ENCODE data around the gene TAL2. TPM values are rescaled to one million over a fixed set of nuclear protein-coding genes. Genes with fewer than 3 reads are reported as not detected.

The TAL2 gene
- polyA plus RNA-seq, 1 of the 3 experiments (the other 2 are of a cell fraction): 0.15 TPM

GRCh38 chr9:105639936-105640335 lies 22.3 kb upstream of the TAL2 start (continued):
- no peak for TF ChIP-seq CHD2 (IDR thresholded peaks at IDR 0.05; ENCODE audit: low read length, partially characterized antibody)

GRCh38 chr9:105643795-105644194 lies 18.5 kb upstream of the TAL2 start:
- CTCF ChIA-PET: no interaction called here

More at GRCh38 chr9:105643795-105644194, 18.5 kb upstream of the TAL2 start:
- Histone ChIP-seq H3F3A (replicated peaks; ENCODE audit: insufficient read depth) (no peaks in the 10 kb centered on the region), H3K4me3 (ENCODE audit: low read depth in 2 of 2, low read length in 1 of 2) (no peak overlapping the region), H3K9me3 (0 out of 2 replicates have a peak, but pooled peaks cover 6% of the 10 kb centered on the region), H3K36me3 (replicated peaks in 1 of 2; ENCODE audit: control insufficient read depth in 1 of 2, insufficient read depth in 2 of 2, low read length in 1 of 2) (peaks cover 3 to 17% of the 10 kb centered on the region in 2 experiments), H3K4me2 (no peak overlapping the region), H3K27me3 (ENCODE audit: insufficient read depth) (no peaks in the 10 kb centered on the region), H2AFZ (ENCODE audit: low read depth) (no peak overlapping the region), H3K27ac (ENCODE audit: low read depth in 2 of 2, low read length in 1 of 2) (no peak overlapping the region), H3K9ac (no peak overlapping the region), H3K79me2 (ENCODE audit: insufficient read depth) (no peaks in the 10 kb centered on the region), H3K4me1 (ENCODE audit: control insufficient read depth in 1 of 2, insufficient read depth in 2 of 2, low read depth in 1 of 2, low read length in 1 of 2) (no peaks in the 10 kb centered on the region; a peak in 1 of 4 replicates), H4K20me1 (ENCODE audit: insufficient read depth) (no peaks in the 10 kb centered on the region), H3K9me2 (no peaks in the 10 kb centered on the region)
- no peak for DNase-seq
- no peak for TF ChIP-seq MEF2A (IDR thresholded peaks at IDR 0.05; ENCODE audit: borderline replicate concordance, low read depth)
- TF ChIP-seq RFX5 (IDR thresholded peaks at IDR 0.05; ENCODE audit: low read length): no peak
- TF ChIP-seq REST (IDR thresholded peaks at IDR 0.05; ENCODE audit: low read depth, low read length): no peak
- no peak for TF ChIP-seq GABPA (IDR thresholded peaks at IDR 0.05; ENCODE audit: low read depth)
- TF ChIP-seq FOXJ3 (CRISPR knock-in tag; IDR thresholded peaks at IDR 0.05): no peak
- no peak for TF ChIP-seq POLR2AphosphoS5 (IDR thresholded peaks at IDR 0.05; ENCODE audit: low read depth, low read length)
- TF ChIP-seq TAF1 (IDR thresholded peaks at IDR 0.05; ENCODE audit: borderline replicate concordance, low read depth, low read length): no peak
- TF ChIP-seq ELF1 (IDR thresholded peaks at IDR 0.05): no peak
- no peak for TF ChIP-seq ZBTB33 (IDR thresholded peaks at IDR 0.05; ENCODE audit: borderline replicate concordance, low read depth)
- no peak for TF ChIP-seq FOXM1 (IDR thresholded peaks at IDR 0.05; ENCODE audit: low read depth)
- TF ChIP-seq USF2 (IDR thresholded peaks at IDR 0.05; ENCODE audit: borderline replicate concordance, low read depth, low read length): no peak
- TF ChIP-seq USF1 (IDR thresholded peaks at IDR 0.05; ENCODE audit: borderline replicate concordance, low read depth): no peak
- TF ChIP-seq EZH2phosphoT487 (IDR thresholded peaks at IDR 0.05; ENCODE audit: borderline replicate concordance, low read depth): no peak
- TF ChIP-seq MAX (IDR thresholded peaks at IDR 0.05; ENCODE audit: low read depth): no peak
- TF ChIP-seq TEAD4 (IDR thresholded peaks at IDR 0.05; ENCODE audit: borderline replicate concordance, insufficient read depth): no peak
- no peak for TF ChIP-seq IRF3 (IDR thresholded peaks at IDR 0.05; ENCODE audit: low read depth, low read length)
- POLR2A ChIA-PET: no interaction called here
